GM12878 (cell line): ENCODE measurements around the gene REV3L. TPM values are rescaled to one million over a fixed set of nuclear protein-coding genes. Genes with fewer than 3 reads are reported as not detected.

Experiments
- ATF2 ChIP-seq: IDR thresholded peaks from 2 replicates; pipeline ENCODE4 v1.6.1; 2012; ENCODE audit warnings: low read length, inconsistent platforms
- CHD2 ChIP-seq: IDR thresholded peaks from 2 replicates; pipeline ENCODE4 v1.6.1; 2011; ENCODE audit warnings: low read depth, low read length, improper control_type of control experiment, borderline replicate concordance
- CREM ChIP-seq: IDR thresholded peaks from 2 replicates; pipeline ENCODE4 v1.6.1; 2014; ENCODE audit warnings: antibody characterized with exemption, low read depth
- DPF2 ChIP-seq: fragments of 450-650 bp; IDR thresholded peaks from 2 replicates; pipeline ENCODE4 v1.6.1; 2017; ENCODE audit warnings: mild to moderate bottlenecking
- EP300 ChIP-seq, 2 experiments: fragments of 150-350 bp in 1 of 2; IDR thresholded peaks; 2 replicates each; pipeline ENCODE4 v1.6.1; 2011 to 2012; ENCODE audit warnings: low read depth in 2 of 2, low read length in 2 of 2, borderline replicate concordance in 1 of 2, improper control_type of control experiment in 1 of 2, inconsistent platforms in 1 of 2; ENCODE audit not compliant: control insufficient read depth in 1 of 2
- FOS ChIP-seq: IDR thresholded peaks from 3 replicates; pipeline ENCODE4 v1.6.1; 2011; ENCODE audit warnings: borderline replicate concordance; ENCODE audit not compliant: insufficient read length; ENCODE audit errors: extremely low read depth
- IKZF2 ChIP-seq, 2 experiments: fragments of 450-650 bp; IDR thresholded peaks; 2 replicates each; pipeline ENCODE4 v1.6.1; 2017; ENCODE audit warnings: mild to moderate bottlenecking in 2 of 2, moderate library complexity in 2 of 2
- MAX ChIP-seq: IDR thresholded peaks from 2 replicates; pipeline ENCODE4 v1.6.1; 2012; ENCODE audit warnings: low read depth, low read length, improper control_type of control experiment
- SMAD1 ChIP-seq: fragments of 450-650 bp; IDR thresholded peaks from 2 replicates; pipeline ENCODE4 v1.6.1; 2018; ENCODE audit warnings: mild to moderate bottlenecking, low read depth; ENCODE audit not compliant: partially characterized antibody
- SUPT20H ChIP-seq: IDR thresholded peaks from 2 replicates; pipeline ENCODE4 v1.6.1; 2011; ENCODE audit warnings: low read depth, mild to moderate bottlenecking, low read length, moderate library complexity, borderline replicate concordance; ENCODE audit not compliant: control insufficient read depth
- ZNF217 ChIP-seq: fragments of 450-650 bp; IDR thresholded peaks from 2 replicates; pipeline ENCODE4 v1.6.1; 2017; ENCODE audit warnings: antibody characterized with exemption, mild to moderate bottlenecking
- ZSCAN29 ChIP-seq: fragments of 450-650 bp; IDR thresholded peaks from 2 replicates; pipeline ENCODE4 v1.6.1; 2017; ENCODE audit warnings: mild to moderate bottlenecking, moderate library complexity
- polyA plus RNA-seq, 11 experiments: library from polyadenylated mRNA; depleted of rRNA in 4 of 11; unstranded in 6 of 11; stranded (reverse) in 5 of 11; fragments of >200 nt; fragmentation: Nextera tagmentation in 4 of 11; fragmentation: Illumina TruSeq in 1 of 11; extraction: Ambion mirVana in 4 of 11; extraction: Trizol in 1 of 11; gene quantifications; 1 replicate in 1 of 11; 2 replicates in 10 of 11; pipeline versions ENCODE4 v1.2.1 to v1.2.3, GENCODE V29; 2011 to 2016; ENCODE audit warnings: inconsistent platforms in 2 of 11, missing spikeins in 2 of 11, low read depth in 1 of 11
- total RNA-seq, 4 experiments: library from RNA; depleted of rRNA in 3 of 4; stranded (reverse); fragments of >200 nt in 3 of 4; fragmentation: Illumina TruSeq in 1 of 4; extraction: Trizol in 1 of 4; gene quantifications; 2 replicates each; pipeline versions ENCODE4 v1.2.1 to v1.2.3, GENCODE V29; 2013 to 2021
- TF ChIP-seq, protein P1 (sequence below): fragments of 450-650 bp; formaldehyde crosslinking; IDR thresholded peaks from 2 replicates; pipeline ENCODE4 v1.4.0; 2022; ENCODE audit warnings: mild to moderate bottlenecking, moderate library complexity
- TF ChIP-seq, protein P2 (sequence below): IDR thresholded peaks from 2 replicates; pipeline ENCODE4 v1.6.1; 2012; ENCODE audit warnings: low read depth, low read length, improper control_type of control experiment
- TF ChIP-seq, protein P3 (sequence below): fragments of 450-650 bp; IDR thresholded peaks from 2 replicates; pipeline ENCODE4 v1.6.1; 2016; ENCODE audit warnings: mild to moderate bottlenecking, moderate library complexity, borderline replicate concordance
- TF ChIP-seq, protein P4 (sequence below): fragments of 450-650 bp; IDR thresholded peaks from 2 replicates; pipeline ENCODE4 v1.6.1; 2017; ENCODE audit warnings: mild to moderate bottlenecking, low read depth, inconsistent platforms; ENCODE audit not compliant: poor library complexity, severe bottlenecking

Gene REV3L
- total and polyA plus RNA-seq, 10 of the 15 experiments (the other 5 are each of a cell fraction or from before 2014, with no cell fraction given): 7.6 to 33.6 (median 21.5) TPM

- TF ChIP-seq MAX: no peak
- TF ChIP-seq ATF2: peak; percentile 95
- TF ChIP-seq FOS: no peak
- TF ChIP-seq CHD2: 0 out of 2 replicates have a peak, but pooled peaks have one; percentile 38
- no peak for TF ChIP-seq SUPT20H
- TF ChIP-seq DPF2: peak; percentile 78
- TF ChIP-seq IKZF2 (IDR thresholded peaks at IDR 0.05): peak; percentile 94 to 96
- no peak for TF ChIP-seq SMAD1
- TF ChIP-seq CREM: peak; percentile 48; the same call in 1 of the 2 replicates
- TF ChIP-seq, protein P1, sequence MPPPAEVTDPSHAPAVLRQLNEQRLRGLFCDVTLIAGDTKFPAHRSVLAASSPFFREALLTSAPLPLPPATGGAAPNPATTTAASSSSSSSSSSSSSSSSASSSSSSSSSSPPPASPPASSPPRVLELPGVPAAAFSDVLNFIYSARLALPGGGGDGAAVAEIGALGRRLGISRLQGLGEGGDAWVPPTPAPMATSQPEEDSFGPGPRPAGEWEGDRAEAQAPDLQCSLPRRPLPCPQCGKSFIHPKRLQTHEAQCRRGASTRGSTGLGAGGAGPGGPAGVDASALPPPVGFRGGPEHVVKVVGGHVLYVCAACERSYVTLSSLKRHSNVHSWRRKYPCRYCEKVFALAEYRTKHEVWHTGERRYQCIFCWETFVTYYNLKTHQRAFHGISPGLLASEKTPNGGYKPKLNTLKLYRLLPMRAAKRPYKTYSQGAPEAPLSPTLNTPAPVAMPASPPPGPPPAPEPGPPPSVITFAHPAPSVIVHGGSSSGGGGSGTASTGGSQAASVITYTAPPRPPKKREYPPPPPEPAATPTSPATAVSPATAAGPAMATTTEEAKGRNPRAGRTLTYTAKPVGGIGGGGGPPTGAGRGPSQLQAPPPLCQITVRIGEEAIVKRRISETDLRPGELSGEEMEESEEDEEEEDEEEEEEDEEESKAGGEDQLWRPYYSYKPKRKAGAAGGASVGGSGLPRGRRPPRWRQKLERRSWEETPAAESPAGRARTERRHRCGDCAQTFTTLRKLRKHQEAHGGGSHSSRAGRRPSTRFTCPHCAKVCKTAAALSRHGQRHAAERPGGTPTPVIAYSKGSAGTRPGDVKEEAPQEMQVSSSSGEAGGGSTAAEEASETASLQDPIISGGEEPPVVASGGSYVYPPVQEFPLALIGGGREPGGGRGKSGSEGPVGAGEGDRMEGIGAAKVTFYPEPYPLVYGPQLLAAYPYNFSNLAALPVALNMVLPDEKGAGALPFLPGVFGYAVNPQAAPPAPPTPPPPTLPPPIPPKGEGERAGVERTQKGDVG: no peak
- TF ChIP-seq, protein P2, sequence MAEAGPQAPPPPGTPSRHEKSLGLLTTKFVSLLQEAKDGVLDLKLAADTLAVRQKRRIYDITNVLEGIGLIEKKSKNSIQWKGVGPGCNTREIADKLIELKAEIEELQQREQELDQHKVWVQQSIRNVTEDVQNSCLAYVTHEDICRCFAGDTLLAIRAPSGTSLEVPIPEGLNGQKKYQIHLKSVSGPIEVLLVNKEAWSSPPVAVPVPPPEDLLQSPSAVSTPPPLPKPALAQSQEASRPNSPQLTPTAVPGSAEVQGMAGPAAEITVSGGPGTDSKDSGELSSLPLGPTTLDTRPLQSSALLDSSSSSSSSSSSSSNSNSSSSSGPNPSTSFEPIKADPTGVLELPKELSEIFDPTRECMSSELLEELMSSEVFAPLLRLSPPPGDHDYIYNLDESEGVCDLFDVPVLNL: no peak
- peak in 1 of 2 experiments; percentile 81; a peak in 2 of 4 replicates for TF ChIP-seq EP300 (IDR thresholded peaks at IDR 0.05; ENCODE audit: borderline replicate concordance in 1 of 2, control insufficient read depth in 1 of 2, low read depth in 2 of 2, low read length in 2 of 2)
- TF ChIP-seq ZSCAN29: no peak; the same call in 1 of the 2 replicates
- no peak for TF ChIP-seq ZNF217
- TF ChIP-seq, protein P3, sequence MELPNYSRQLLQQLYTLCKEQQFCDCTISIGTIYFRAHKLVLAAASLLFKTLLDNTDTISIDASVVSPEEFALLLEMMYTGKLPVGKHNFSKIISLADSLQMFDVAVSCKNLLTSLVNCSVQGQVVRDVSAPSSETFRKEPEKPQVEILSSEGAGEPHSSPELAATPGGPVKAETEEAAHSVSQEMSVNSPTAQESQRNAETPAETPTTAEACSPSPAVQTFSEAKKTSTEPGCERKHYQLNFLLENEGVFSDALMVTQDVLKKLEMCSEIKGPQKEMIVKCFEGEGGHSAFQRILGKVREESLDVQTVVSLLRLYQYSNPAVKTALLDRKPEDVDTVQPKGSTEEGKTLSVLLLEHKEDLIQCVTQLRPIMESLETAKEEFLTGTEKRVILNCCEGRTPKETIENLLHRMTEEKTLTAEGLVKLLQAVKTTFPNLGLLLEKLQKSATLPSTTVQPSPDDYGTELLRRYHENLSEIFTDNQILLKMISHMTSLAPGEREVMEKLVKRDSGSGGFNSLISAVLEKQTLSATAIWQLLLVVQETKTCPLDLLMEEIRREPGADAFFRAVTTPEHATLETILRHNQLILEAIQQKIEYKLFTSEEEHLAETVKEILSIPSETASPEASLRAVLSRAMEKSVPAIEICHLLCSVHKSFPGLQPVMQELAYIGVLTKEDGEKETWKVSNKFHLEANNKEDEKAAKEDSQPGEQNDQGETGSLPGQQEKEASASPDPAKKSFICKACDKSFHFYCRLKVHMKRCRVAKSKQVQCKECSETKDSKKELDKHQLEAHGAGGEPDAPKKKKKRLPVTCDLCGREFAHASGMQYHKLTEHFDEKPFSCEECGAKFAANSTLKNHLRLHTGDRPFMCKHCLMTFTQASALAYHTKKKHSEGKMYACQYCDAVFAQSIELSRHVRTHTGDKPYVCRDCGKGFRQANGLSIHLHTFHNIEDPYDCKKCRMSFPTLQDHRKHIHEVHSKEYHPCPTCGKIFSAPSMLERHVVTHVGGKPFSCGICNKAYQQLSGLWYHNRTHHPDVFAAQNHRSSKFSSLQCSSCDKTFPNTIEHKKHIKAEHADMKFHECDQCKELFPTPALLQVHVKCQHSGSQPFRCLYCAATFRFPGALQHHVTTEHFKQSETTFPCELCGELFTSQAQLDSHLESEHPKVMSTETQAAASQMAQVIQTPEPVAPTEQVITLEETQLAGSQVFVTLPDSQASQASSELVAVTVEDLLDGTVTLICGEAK: no peak; the same call in 1 of the 2 replicates
- TF ChIP-seq, protein P4, sequence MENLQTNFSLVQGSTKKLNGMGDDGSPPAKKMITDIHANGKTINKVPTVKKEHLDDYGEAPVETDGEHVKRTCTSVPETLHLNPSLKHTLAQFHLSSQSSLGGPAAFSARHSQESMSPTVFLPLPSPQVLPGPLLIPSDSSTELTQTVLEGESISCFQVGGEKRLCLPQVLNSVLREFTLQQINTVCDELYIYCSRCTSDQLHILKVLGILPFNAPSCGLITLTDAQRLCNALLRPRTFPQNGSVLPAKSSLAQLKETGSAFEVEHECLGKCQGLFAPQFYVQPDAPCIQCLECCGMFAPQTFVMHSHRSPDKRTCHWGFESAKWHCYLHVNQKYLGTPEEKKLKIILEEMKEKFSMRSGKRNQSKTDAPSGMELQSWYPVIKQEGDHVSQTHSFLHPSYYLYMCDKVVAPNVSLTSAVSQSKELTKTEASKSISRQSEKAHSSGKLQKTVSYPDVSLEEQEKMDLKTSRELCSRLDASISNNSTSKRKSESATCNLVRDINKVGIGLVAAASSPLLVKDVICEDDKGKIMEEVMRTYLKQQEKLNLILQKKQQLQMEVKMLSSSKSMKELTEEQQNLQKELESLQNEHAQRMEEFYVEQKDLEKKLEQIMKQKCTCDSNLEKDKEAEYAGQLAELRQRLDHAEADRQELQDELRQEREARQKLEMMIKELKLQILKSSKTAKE: peak; percentile 52
Observed at GRCh38 chr6:111411978-111412566, 70.9 kb downstream of the REV3L start (continued).
